ENCODE results near the gene NANS. TPM values are rescaled to one million over a fixed set of nuclear protein-coding genes. Genes with fewer than 3 reads are reported as not detected.

The NANS gene
- total RNA-seq, 1 donor from 2014 or later: 41.4 TPM

DNA sequence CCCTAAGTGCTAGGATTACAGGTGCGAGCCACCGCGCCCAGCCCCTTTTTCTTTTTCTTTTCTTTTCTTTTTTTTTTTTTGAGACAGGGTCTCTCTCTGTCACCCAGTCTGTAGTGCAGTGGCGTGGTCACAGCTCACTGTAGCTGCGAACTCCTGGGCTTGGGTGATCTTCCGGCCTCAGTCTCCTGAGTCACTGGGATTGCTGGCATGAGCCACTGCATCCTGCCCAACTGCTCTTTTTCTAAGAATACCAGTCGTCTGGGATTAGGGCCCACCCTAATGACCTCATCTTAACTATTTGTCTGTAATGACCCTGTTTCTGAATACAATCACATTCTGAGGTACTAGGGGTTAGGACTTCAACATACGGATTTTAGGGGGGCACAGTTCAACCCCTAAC, 34.1 kb upstream of the NANS start:
- Mint-ChIP-seq H3K4me3 (ENCODE audit: unreplicated experiment) (no peak overlapping the region), H3K27me3 (ENCODE audit: unreplicated experiment) (peaks cover 2% of the 10 kb centered on the region), H3K9me3 (ENCODE audit: unreplicated experiment) (no peaks in the 10 kb centered on the region), H3K36me3 (ENCODE audit: low read depth, unreplicated experiment) (peaks cover 4% of the 10 kb centered on the region), H3K27ac (ENCODE audit: unreplicated experiment) (peak overlapping the region; percentile 36), H3K4me1 (ENCODE audit: unreplicated experiment) (peaks cover 15% of the 10 kb centered on the region)
- TF ChIP-seq, protein P1, sequence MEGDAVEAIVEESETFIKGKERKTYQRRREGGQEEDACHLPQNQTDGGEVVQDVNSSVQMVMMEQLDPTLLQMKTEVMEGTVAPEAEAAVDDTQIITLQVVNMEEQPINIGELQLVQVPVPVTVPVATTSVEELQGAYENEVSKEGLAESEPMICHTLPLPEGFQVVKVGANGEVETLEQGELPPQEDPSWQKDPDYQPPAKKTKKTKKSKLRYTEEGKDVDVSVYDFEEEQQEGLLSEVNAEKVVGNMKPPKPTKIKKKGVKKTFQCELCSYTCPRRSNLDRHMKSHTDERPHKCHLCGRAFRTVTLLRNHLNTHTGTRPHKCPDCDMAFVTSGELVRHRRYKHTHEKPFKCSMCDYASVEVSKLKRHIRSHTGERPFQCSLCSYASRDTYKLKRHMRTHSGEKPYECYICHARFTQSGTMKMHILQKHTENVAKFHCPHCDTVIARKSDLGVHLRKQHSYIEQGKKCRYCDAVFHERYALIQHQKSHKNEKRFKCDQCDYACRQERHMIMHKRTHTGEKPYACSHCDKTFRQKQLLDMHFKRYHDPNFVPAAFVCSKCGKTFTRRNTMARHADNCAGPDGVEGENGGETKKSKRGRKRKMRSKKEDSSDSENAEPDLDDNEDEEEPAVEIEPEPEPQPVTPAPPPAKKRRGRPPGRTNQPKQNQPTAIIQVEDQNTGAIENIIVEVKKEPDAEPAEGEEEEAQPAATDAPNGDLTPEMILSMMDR (IDR thresholded peaks at IDR 0.05; ENCODE audit: unreplicated experiment): no peak
- no peak for DNase-seq (ENCODE audit: low spot score)

DNA sequence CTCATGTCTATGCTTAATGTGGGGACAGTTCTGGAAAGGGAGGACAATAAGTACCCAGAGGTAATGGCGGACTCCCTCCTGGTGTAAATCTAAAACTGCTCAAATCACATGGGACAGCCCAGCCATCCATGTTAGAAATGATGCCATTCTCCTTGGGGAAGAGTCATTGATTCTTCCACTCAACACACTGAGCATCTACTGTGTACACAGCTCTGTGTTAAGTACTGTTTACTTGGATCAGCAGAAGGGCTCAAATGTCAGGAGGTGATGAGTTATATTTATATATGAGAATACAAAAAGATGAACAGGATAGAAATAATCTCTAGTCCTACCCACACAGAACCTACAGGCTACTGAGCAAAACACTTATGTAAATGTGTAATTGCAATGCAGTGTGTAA, 31.8 kb upstream of the NANS start:
- TF ChIP-seq, protein P1 (IDR thresholded peaks at IDR 0.05; ENCODE audit: unreplicated experiment): no peak
- H3K27ac Mint-ChIP-seq (ENCODE audit: unreplicated experiment): no peak overlapping the region
- no peaks in the 10 kb centered on the region for H3K36me3 Mint-ChIP-seq (ENCODE audit: low read depth, unreplicated experiment)
- peak overlapping the region; percentile 24 for H3K4me3 Mint-ChIP-seq (ENCODE audit: unreplicated experiment)
- H3K27me3 Mint-ChIP-seq (ENCODE audit: unreplicated experiment): peaks cover 2% of the 10 kb centered on the region
- H3K4me1 Mint-ChIP-seq (ENCODE audit: unreplicated experiment): peaks cover 15% of the 10 kb centered on the region
- no peak for DNase-seq (ENCODE audit: low spot score)
- H3K9me3 Mint-ChIP-seq (ENCODE audit: unreplicated experiment): no peaks in the 10 kb centered on the region

DNA sequence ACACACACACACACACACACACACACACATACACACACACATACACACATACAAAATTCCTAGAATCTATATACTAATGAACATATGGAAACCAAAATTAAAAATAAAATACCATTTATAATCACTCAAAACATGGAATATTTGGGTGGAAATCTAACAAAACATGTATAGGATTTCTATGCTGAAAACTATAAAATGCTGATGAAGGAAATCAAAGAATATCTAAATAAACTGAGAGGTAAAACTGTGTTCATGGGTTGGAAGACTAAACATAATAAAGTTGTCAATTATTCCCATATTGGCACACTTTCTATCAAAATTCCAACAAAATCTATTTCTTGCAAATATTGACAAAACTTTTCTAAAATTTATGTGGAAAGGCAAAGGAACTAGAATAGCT, 25.4 kb upstream of the NANS start:
- DNase-seq (ENCODE audit: low spot score): no peak
- Mint-ChIP-seq H3K9me3 (ENCODE audit: unreplicated experiment) (no peaks in the 10 kb centered on the region), H3K27ac (ENCODE audit: unreplicated experiment) (no peak overlapping the region), H3K36me3 (ENCODE audit: low read depth, unreplicated experiment) (no peaks in the 10 kb centered on the region), H3K4me1 (ENCODE audit: unreplicated experiment) (peaks cover 7% of the 10 kb centered on the region), H3K27me3 (ENCODE audit: unreplicated experiment) (peaks cover 2% of the 10 kb centered on the region), H3K4me3 (ENCODE audit: unreplicated experiment) (no peak overlapping the region)
- TF ChIP-seq, protein P1 (IDR thresholded peaks at IDR 0.05; ENCODE audit: unreplicated experiment): no peak

DNA sequence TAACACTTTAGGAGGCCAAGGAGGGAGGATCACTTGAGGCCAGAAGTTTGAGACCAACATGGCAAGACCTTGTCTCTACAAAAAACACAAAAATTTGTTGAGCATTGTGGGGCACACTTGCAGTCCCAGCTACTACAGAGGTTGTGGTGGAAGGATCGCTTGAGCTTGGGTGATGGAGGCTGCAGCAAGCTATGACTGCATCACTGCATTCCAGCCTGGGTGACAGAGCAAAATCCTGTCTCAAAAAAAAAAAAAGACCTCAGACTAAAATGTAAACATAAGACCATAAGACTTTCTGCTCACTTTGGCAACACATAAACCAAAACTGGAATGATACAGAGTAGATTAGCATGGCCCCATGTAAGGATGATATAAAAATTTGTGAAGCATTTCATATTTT, 24.6 kb upstream of the NANS start:
- H3K4me1 Mint-ChIP-seq (ENCODE audit: unreplicated experiment): peaks cover 2% of the 10 kb centered on the region
- H3K27ac Mint-ChIP-seq (ENCODE audit: unreplicated experiment): no peak overlapping the region
- no peaks in the 10 kb centered on the region for H3K36me3 Mint-ChIP-seq (ENCODE audit: low read depth, unreplicated experiment)
- peaks cover 2% of the 10 kb centered on the region for H3K27me3 Mint-ChIP-seq (ENCODE audit: unreplicated experiment)
- no peak overlapping the region for H3K4me3 Mint-ChIP-seq (ENCODE audit: unreplicated experiment)
- no peaks in the 10 kb centered on the region for H3K9me3 Mint-ChIP-seq (ENCODE audit: unreplicated experiment)
- TF ChIP-seq, protein P1 (IDR thresholded peaks at IDR 0.05; ENCODE audit: unreplicated experiment): no peak
- no peak for DNase-seq (ENCODE audit: low spot score)

DNA sequence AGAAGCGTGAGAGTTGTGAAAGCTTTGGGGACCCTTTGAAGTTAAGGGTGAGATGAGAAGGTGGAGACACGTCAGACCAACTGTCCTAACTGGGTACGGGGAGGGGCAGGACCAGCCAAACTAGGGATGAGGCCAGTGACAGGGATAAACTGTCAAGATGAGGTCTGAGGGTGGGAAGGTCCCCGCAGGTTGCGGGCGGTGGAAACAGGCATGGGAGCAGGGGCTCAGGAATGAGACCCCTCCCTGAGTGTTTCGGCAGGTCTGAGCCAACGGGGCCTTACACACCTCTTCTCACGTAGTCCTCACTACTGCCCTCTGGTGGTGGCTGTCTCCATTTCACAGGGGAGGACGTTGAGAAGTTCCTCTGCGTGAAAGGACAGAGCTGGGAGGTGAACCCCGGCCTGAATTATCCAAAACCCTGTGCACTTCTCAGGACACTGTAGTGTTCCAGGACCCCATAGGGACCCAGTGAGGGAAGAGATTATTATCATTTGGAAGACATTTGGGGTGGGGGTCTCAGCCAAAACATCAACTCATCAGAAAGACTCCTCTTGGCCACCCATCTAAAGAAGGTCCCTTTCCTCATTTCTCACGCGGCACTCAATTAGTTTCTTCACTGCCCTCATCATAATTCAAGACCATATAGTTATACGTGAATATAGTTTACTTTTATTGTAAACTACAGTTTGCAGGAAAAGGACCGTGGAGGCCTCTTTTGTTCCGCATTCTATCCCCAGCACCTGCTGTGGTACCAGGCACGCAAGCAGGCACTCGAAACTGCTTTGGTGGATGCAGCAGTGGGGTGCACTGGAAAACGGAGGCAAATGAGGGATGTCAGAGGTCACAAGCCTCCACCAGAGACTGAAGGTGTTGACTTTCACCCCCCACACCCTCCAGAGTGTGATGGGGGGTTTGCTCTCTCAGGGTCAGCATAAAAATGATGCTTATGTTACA, 21.7 kb upstream of the NANS start:
- no peaks in the 10 kb centered on the region for H3K36me3 Mint-ChIP-seq (ENCODE audit: low read depth, unreplicated experiment)
- no peak overlapping the region for H3K27ac Mint-ChIP-seq (ENCODE audit: unreplicated experiment)
- peaks cover 5% of the 10 kb centered on the region for H3K4me1 Mint-ChIP-seq (ENCODE audit: unreplicated experiment)
- DNase-seq (ENCODE audit: low spot score): peak; percentile 86
- H3K27me3 Mint-ChIP-seq (ENCODE audit: unreplicated experiment): peaks cover 2% of the 10 kb centered on the region
- no peaks in the 10 kb centered on the region for H3K9me3 Mint-ChIP-seq (ENCODE audit: unreplicated experiment)
- TF ChIP-seq, protein P1 (IDR thresholded peaks at IDR 0.05; ENCODE audit: unreplicated experiment): peak; percentile 86
- H3K4me3 Mint-ChIP-seq (ENCODE audit: unreplicated experiment): no peak overlapping the region
